ENCODE results near the gene KCNF1. TPM values are rescaled to one million over a fixed set of nuclear protein-coding genes. Genes with fewer than 3 reads are reported as not detected.

KCNF1 gene
- total RNA-seq, 1 experiment from 2014 or later = 0.29 TPM

DNA sequence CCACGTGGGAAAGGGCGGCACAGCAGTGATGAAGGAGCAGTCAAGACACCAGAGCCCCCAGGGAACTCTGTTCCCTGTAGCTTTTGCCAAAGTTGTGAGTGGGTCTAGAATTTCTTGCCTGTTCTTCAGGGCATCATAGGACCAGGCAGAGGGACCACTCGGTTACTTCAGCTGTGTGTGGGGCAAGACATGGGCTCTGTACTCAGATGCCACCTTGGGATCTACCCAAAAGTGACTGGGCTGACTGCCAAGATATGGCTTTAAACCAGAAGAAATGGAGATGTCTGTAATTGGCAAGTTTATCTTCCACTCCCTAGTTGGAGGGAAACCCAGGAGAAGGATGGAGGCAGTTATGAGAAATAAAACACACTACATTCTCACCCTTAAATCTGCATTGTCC lies 29.6 kb downstream of the KCNF1 start:
- DNase-seq = no peak
- Histone ChIP-seq H3K27me3 (replicated peaks; ENCODE audit: control insufficient read depth, insufficient read depth, low read length) (no peaks in the 10 kb centered on the region), H3K4me1 (peaks cover 3% of the 10 kb centered on the region), H3K4me3 (ENCODE audit: low read depth, low read length) (no peak overlapping the region), H3K36me3 (ENCODE audit: control insufficient read depth, insufficient read depth, low read length) (no peaks in the 10 kb centered on the region), H3K9me3 (peaks cover 10% of the 10 kb centered on the region)
- Mint-ChIP-seq H3K27ac (ENCODE audit: unreplicated experiment) (no peak overlapping the region), H3K36me3 (ENCODE audit: insufficient read depth, unreplicated experiment) (no peaks in the 10 kb centered on the region), H3K4me1 (ENCODE audit: low read depth, unreplicated experiment) (peaks cover 6% of the 10 kb centered on the region), H3K27me3 (ENCODE audit: insufficient read depth, unreplicated experiment) (peaks cover 2% of the 10 kb centered on the region), H3K4me3 (ENCODE audit: unreplicated experiment) (no peak overlapping the region), H3K9me3 (ENCODE audit: unreplicated experiment) (peaks cover 25% of the 10 kb centered on the region)
- ChIA-PET CTCF (no interaction called here), POLR2A (no interaction called here)
- TF ChIP-seq, protein P1, sequence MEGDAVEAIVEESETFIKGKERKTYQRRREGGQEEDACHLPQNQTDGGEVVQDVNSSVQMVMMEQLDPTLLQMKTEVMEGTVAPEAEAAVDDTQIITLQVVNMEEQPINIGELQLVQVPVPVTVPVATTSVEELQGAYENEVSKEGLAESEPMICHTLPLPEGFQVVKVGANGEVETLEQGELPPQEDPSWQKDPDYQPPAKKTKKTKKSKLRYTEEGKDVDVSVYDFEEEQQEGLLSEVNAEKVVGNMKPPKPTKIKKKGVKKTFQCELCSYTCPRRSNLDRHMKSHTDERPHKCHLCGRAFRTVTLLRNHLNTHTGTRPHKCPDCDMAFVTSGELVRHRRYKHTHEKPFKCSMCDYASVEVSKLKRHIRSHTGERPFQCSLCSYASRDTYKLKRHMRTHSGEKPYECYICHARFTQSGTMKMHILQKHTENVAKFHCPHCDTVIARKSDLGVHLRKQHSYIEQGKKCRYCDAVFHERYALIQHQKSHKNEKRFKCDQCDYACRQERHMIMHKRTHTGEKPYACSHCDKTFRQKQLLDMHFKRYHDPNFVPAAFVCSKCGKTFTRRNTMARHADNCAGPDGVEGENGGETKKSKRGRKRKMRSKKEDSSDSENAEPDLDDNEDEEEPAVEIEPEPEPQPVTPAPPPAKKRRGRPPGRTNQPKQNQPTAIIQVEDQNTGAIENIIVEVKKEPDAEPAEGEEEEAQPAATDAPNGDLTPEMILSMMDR (IDR thresholded peaks at IDR 0.05; ENCODE audit: insufficient read depth in 1 of 2, low read depth in 1 of 2, low read length in 1 of 2, severe bottlenecking in 1 of 2, unreplicated experiment in 1 of 2) = no peak
- no TSS peak for BruUV-seq (replicated peaks)
- intact Hi-C loops (cut with micrococcal nuclease; ENCODE audit: unreplicated experiment) = no loop called here

DNA sequence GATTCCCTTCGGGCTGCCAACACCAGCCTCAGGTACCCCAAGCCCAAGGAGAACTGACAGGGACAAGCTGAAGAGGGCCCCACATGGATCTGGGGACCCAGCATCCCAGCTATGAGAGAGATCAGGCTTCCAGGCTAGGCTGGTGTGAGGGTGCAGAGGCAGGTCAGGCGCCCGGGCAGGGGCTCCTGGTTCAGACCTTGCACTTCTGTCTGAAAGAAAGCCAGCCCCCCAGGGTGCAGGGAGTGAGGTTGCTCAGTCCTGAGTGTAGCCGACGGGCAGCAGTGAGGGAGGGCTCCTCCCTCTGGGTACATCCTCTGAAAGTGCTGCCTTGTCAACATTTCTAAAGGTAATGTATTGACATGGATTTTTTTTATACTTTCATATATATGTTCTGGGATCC lies 33.1 kb downstream of the KCNF1 start:
- Histone ChIP-seq H3K4me1 (no peaks in the 10 kb centered on the region), H3K36me3 (ENCODE audit: control insufficient read depth, insufficient read depth, low read length) (no peaks in the 10 kb centered on the region), H3K9me3 (no peaks in the 10 kb centered on the region), H3K27me3 (replicated peaks; ENCODE audit: control insufficient read depth, insufficient read depth, low read length) (no peaks in the 10 kb centered on the region), H3K4me3 (ENCODE audit: low read depth, low read length) (no peak overlapping the region)
- Mint-ChIP-seq H3K27ac (ENCODE audit: unreplicated experiment) (no peak overlapping the region), H3K36me3 (ENCODE audit: insufficient read depth, unreplicated experiment) (no peaks in the 10 kb centered on the region), H3K27me3 (ENCODE audit: insufficient read depth, unreplicated experiment) (peaks cover 12% of the 10 kb centered on the region), H3K4me3 (ENCODE audit: unreplicated experiment) (no peak overlapping the region), H3K9me3 (ENCODE audit: unreplicated experiment) (peaks cover 9% of the 10 kb centered on the region), H3K4me1 (ENCODE audit: low read depth, unreplicated experiment) (no peaks in the 10 kb centered on the region)
- BruUV-seq (replicated peaks) = no TSS peak
- POLR2A ChIA-PET = no interaction called here
- intact Hi-C loops (cut with micrococcal nuclease; ENCODE audit: unreplicated experiment) = no loop called here
- CTCF ChIA-PET = interaction anchor here (0.5 kb wide), 1 partner anchor 112 kb away, joined by 5 read pairs; no protein-coding TSS in a partner anchor
- no peak for DNase-seq
- TF ChIP-seq, protein P1 (IDR thresholded peaks at IDR 0.05; ENCODE audit: insufficient read depth in 1 of 2, low read depth in 1 of 2, low read length in 1 of 2, severe bottlenecking in 1 of 2, unreplicated experiment in 1 of 2) = no peak

DNA sequence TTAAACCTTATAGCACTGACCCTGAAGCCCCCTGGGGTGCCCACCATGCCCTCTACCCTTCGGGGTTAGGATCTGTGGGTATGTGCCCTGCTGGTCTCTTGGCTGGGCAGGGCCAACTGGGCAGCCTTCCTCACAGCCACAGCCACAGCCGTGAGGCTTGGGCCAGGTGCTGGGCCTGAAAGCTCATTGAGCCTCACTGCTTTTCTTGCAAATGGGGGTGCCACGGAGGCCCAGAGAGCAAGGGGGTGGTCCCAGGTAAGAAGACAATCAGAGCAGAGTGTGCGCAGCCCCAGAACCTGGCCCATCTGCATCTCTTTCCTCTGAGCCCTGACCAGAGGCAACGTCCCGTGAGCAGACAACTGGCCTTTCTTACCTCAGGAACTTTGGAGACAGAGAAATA lies 34.7 kb downstream of the KCNF1 start:
- BruUV-seq (replicated peaks) = no TSS peak
- H3K4me1 Mint-ChIP-seq (ENCODE audit: low read depth, unreplicated experiment) = no peaks in the 10 kb centered on the region
- no peak overlapping the region for H3K27ac Mint-ChIP-seq (ENCODE audit: unreplicated experiment)
- no peak overlapping the region for H3K4me3 ChIP-seq (ENCODE audit: low read depth, low read length)
- H3K36me3 Mint-ChIP-seq (ENCODE audit: insufficient read depth, unreplicated experiment) = no peaks in the 10 kb centered on the region
- peaks cover 16% of the 10 kb centered on the region for H3K27me3 Mint-ChIP-seq (ENCODE audit: insufficient read depth, unreplicated experiment)
- no peaks in the 10 kb centered on the region for H3K4me1 ChIP-seq
- peaks cover 17% of the 10 kb centered on the region for H3K9me3 Mint-ChIP-seq (ENCODE audit: unreplicated experiment)
- TF ChIP-seq, protein P1 (IDR thresholded peaks at IDR 0.05; ENCODE audit: insufficient read depth in 1 of 2, low read depth in 1 of 2, low read length in 1 of 2, severe bottlenecking in 1 of 2, unreplicated experiment in 1 of 2) = no peak
- POLR2A ChIA-PET = no interaction called here
- intact Hi-C loops (cut with micrococcal nuclease; ENCODE audit: unreplicated experiment) = no loop called here
- H3K9me3 ChIP-seq = no peaks in the 10 kb centered on the region
- CTCF ChIA-PET = no interaction called here
- H3K27me3 ChIP-seq (replicated peaks; ENCODE audit: control insufficient read depth, insufficient read depth, low read length) = no peaks in the 10 kb centered on the region
- H3K4me3 Mint-ChIP-seq (ENCODE audit: unreplicated experiment) = no peak overlapping the region
- H3K36me3 ChIP-seq (ENCODE audit: control insufficient read depth, insufficient read depth, low read length) = no peaks in the 10 kb centered on the region
- no peak for DNase-seq
